DMS153 (cell line): ENCODE results near the gene ZBTB20.

ENCODE experiments used
- DNase-seq: peaks from one replicate; lab custom pipeline; 2025; lab: John Stamatoyannopoulos, UW

ZBTB20 gene

GRCh38 chr3:114525278-114525677 is 621.8 kb downstream of the ZBTB20 start:
- DNase-seq, result no peak

GRCh38 chr3:114519415-114519814 is 627.7 kb downstream of the ZBTB20 start:
- DNase-seq, result no peak

GRCh38 chr3:114518206-114518808 is 628.8 kb downstream of the ZBTB20 start:
- DNase-seq, result no peak

- DNase-seq, result no peak
Measured at GRCh38 chr3:114510201-114510600, 636.9 kb downstream of the ZBTB20 start.

- DNase-seq, result no peak
Measured at GRCh38 chr3:114509756-114510155, 637.3 kb downstream of the ZBTB20 start.

- no peak for DNase-seq
Measured at GRCh38 chr3:114508976-114509375, 638.1 kb downstream of the ZBTB20 start.

- DNase-seq, result no peak
Measured at GRCh38 chr3:114508208-114508607, 638.9 kb downstream of the ZBTB20 start.

GRCh38 chr3:114506591-114507300 is 640.3 kb downstream of the ZBTB20 start:
- no peak for DNase-seq

GRCh38 chr3:114504941-114505628 is 642.0 kb downstream of the ZBTB20 start:
- DNase-seq, result no peak

GRCh38 chr3:114502204-114502603 is 644.9 kb downstream of the ZBTB20 start:
- no peak for DNase-seq

- DNase-seq, result no peak
Measured at GRCh38 chr3:114499976-114500375, 647.1 kb downstream of the ZBTB20 start.

GRCh38 chr3:114498539-114499370 is 648.3 kb downstream of the ZBTB20 start:
- peak; percentile 73 for DNase-seq

GRCh38 chr3:114496874-114497273 is 650.2 kb downstream of the ZBTB20 start:
- no peak for DNase-seq

GRCh38 chr3:114496466-114496865 is 650.6 kb downstream of the ZBTB20 start:
- no peak for DNase-seq

- no peak for DNase-seq
Measured at GRCh38 chr3:114496021-114496434, 651.1 kb downstream of the ZBTB20 start.

- no peak for DNase-seq
Measured at GRCh38 chr3:114494498-114494897, 652.6 kb downstream of the ZBTB20 start.

GRCh38 chr3:114490829-114491228 is 656.3 kb downstream of the ZBTB20 start:
- DNase-seq, result no peak

- DNase-seq, result no peak
Measured at GRCh38 chr3:114487502-114487901, 659.6 kb downstream of the ZBTB20 start.

GRCh38 chr3:114484919-114485318 is 662.2 kb downstream of the ZBTB20 start:
- no peak for DNase-seq

GRCh38 chr3:114481113-114481512 is 666.0 kb downstream of the ZBTB20 start:
- no peak for DNase-seq

- no peak for DNase-seq
Measured at GRCh38 chr3:114480442-114480841, 666.6 kb downstream of the ZBTB20 start.

- no peak for DNase-seq
Measured at GRCh38 chr3:114478801-114479200, 668.3 kb downstream of the ZBTB20 start.
